GM19372 (cell line): ENCODE measurements around the gene PFDN1.

Source experiments
- ATAC-seq: cut with Tn5 transposase; IDR thresholded peaks from one replicate; pipeline ENCODE4 v1.9.1; 2021; ENCODE audit warnings: mild to moderate bottlenecking, low read depth, moderate library complexity; ENCODE audit not compliant: unreplicated experiment

Gene PFDN1

DNA sequence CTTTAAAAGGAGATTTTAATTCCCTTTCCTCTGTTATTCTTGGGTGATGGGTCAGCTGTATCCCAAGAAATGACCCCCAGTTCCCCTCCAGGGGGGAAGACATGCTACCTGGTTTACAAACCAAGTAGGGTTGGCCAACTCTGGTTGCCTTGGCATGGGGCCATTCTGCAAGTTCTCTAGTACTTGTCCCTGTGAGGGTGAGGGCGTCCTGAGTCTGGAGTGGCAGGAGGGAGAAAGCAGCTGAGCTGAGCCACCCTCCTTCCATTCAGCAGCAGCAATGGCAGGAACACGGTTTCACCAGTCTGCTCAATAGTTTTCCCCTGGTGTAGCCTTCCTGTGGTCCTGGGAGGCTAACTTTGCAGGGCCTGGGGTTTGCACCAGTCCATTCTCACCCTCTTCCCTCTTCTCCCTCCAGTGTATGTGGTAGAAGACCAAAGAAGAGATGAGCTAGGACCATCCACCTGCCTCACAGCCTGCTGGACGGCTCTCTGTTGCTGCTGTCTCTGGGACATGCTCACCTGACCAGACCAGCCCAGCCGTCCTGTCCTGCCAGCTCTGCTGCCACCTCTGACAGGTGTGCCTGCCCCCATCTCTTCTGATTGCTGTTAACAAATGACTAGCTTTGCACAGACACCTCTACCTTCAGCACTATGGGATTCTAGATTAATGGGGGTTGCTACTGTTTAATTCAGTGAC is 59.9 kb downstream of the PFDN1 start:
- ATAC-seq, result no peak

DNA sequence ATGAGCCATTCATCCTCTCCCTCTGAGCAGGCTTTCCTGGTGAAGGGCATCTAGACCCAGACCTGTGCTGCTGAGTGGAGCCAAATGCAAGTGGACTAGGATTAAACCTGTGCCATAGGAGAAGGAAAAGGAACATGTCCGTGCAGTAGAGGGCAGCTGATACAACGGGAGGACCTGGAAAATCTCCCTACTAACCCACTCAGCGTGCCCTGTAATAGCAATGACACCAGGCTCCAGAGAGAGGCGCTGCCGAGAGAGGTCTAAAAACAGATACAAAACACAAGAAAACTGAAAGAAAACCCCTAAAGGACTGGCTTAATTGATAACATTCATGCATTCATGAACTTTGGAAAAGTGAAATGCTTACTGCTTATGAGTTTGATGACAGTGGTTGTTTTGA is 60.8 kb downstream of the PFDN1 start:
- no peak for ATAC-seq

DNA sequence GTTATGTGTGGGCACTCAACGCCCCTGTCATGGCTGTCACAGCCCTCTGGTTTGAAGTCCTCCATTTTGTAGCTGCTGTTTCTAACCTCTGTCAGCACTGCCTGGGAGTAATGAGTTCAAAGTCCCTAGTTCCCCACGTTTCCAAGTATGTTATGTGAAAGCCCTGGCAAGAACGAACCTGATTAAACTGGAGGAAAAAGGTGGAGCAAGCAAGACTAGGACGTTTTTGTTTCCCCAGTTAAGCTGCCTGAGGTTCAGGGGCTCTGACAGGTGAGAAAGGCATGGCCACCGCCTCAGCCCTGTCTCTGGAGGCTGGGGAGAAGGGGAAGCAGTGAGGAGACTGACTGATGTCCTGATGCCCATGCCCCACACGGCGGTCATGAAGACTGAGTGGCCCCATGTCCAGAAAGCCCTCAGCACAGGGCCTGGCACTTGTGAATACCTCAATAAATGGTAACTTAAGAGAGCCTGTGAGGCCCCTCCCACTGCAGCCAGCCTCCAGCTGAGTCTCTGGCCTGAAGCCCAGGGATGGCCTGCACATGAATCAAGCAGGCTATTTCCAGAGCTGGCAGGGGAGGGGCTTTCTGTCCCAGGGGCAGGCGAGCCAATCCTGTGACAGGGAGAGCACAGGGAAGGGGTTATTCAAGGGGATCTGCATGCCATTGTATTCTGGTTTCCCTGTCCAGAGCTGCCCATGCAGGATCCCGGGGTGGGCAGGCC is 61.8 kb downstream of the PFDN1 start:
- no peak for ATAC-seq

DNA sequence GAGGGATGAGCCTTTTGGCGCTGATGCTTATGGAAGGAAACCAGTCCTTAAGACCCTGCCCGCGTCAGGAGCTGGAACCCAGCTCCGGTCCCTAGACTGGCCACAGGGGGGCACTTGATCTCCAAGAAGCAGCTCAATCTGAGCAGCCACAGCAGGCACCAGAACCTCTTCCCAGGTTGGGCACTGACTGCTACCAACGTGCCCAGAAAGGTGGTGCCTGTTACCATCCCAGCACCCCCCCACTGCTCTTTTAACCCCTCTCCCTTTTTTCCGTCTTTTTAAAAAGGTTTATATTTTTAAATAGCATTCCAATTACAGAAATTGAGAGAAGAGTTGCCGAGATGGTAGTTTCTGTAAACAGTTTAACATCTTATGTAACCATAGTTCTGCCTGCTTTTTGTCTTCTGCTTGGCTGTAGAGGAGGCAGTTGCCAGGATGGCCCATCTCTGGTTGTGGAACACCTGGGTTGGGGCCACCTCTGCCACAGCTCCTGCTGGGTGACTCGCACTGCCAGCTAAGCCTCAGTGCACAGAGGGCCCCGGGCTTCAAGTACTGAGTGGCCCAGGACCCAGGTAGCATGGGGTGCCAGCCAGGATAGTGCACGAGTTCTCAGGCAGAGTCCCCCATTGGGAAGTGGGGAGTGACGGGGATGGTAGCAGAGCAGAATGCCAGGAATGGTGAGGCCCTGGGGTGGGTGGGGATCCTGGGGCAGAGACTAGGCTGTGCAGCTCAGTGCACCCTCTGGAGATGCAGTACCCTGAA is 62.8 kb downstream of the PFDN1 start:
- ATAC-seq, result no peak

DNA sequence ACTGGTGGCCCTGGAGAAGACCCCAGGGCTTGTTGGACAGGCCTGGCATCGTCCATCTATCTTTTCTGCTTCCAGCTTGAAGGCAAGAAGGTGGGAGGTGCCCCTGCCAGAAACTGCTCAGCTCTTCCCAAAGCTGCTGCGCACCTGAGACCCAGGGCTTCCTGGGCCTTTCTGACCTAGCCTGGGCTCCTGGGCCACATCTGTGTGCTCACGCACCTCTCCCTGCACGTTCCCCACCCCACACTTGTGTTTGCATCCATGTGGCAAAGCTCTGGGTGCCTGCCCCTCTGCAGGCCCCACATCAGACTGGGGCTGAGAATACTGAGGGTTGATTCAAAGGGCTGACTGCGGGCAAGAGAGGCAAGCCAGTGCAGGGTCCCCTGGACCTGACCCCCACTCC is 63.4 kb downstream of the PFDN1 start:
- no peak for ATAC-seq

DNA sequence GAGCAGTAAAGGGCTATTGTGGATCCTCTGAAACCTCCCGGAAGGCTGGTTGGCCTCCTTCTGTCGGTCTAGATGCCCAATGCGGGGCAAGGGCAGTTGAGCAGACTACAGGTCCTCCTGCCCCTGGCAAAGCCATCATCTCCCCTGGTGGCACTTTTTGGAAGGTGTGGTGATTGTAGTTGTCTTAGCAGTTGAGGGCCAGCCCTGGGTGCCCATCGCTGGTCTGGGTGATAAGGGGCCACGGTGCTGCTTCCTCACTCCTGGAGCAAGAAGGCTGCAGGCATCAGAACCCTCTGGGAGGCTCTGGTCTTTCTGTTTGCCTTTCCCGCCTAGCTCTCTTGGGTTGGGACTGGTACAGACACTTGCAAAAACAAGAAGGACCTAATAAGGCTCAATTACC is 64.1 kb downstream of the PFDN1 start:
- ATAC-seq, result no peak

DNA sequence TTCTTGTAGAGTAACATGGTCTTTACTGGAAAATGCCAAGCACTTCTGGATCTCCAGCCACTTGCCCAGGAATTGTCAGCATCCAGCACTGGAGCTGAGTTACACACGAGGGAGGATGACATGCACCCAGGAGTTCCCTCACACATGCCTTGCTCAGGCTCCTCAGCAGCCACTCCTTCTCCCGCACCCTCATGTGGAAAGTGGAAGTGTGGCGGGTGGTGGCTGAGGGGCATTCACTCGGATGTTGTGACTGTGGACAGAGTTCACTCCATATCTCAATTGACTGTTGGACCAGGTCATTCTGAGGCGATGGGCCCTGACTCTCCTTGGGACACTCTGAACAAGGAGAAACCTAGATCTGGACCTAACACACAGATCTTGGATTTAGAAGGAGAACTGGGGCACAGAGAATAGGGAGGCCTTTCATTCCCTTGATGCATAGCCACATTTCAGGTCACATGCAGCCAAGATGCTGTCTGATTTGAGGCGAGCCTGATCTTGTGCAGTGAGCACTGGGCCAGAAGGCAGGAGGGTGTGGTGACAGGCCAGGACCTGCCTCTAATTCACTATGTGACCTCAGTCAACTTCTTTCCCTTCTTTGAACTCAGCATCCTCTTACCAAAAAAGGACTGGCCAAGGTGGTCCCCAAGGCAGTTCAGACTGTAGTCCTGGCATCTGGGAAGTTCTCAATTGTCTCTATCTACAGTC is 65.9 kb downstream of the PFDN1 start:
- ATAC-seq, result no peak

DNA sequence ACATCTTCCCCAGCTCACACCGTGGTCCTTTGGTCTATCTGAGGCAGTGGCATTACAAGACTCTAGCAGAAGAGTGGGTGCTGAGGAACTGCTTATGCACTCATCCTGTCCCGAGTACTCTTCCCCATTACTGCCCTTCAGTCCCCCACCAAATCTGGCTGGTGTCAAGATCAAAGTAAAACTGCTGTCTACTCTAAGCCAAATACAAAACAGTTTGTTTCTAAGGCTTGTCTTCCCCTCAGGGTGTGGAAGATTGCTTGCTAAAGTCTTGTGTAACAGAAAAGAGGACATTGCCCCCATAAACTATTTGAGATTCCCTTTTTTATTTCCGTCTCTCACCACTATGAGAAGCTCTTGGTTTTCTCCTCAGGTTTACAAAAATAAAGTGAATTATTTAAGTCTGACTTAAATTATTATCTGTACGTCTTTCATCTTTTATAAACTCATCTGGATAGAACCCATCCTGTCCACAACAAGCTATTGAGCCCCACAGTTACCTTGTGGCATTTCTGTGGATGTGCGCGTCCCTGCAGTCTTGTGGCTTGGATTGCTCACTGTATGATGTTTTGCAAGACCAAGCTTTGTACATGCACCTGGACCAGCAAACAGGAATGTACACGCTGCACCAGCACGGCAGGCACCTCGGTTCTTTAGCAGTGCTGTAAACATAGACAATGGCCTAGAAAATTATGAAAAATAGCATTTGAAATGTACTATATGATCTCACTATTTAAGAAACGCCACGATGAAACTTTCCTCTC is 66.9 kb downstream of the PFDN1 start:
- ATAC-seq, result no peak

DNA sequence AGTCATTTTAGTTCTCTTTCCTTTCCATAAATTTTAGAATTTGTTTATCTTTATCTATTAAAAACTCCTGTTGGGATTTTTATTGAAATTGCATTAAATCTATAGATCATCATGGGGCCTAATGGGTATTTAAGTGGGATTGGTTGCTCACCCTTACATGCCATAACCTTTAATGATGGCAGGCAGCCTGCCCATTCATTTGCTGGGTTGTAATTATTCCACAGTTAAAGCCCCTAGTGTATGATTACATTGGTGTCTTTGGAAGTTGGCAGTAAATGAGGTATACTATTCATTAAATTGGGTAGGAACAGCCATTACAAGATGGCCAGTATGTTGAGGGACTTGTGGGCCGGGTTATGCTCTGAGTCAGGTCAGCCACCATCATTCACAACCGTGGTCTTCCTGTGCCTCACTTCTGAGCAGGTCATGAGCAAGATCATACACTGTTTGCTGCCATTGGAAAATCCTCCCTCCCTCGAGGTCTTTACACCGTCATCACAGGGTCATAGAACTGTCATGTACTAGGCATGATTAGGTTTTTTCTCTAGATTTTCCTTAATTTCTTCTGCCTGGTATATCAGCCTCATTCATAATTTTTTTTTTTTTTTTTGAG is 68.4 kb downstream of the PFDN1 start:
- ATAC-seq, result no peak

DNA sequence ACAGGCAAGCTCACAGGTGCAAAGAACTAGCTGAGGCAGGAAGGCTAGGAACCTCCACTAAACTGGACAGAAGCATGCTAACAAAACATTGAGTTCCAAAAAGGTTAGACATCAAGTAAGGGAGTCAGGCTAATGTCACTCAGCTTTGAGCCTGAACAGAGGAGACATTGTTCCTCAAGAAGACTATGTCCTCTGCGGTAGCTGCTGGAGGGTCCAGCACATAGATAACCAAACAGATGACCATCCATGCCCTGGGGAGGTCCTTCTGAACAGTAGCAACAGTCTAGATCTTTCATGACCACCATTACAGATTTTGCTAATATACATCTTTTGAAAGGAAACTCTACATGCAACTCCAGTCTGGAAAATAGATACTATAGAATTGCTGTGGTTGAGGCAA is 70.2 kb downstream of the PFDN1 start:
- no peak for ATAC-seq

DNA sequence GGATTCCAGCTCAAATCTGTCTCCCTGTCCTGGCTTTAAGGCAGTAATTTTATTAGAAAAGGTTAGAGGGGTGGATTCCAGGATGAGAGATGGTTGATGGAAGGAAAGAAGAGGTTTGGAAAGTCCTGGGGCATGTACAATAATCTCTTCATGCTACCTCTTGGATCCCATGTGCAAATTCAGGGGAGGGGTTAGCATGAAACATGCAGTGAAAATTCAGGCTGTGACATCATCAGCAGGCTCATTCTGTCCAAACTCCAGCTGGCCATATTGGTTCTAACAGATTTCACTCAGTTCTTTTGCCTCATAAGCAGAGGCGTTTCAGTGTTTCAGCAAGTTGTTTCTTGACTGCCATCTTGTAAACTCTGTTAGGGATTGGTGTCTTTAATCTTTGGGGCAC is 72.5 kb downstream of the PFDN1 start:
- no peak for ATAC-seq

DNA sequence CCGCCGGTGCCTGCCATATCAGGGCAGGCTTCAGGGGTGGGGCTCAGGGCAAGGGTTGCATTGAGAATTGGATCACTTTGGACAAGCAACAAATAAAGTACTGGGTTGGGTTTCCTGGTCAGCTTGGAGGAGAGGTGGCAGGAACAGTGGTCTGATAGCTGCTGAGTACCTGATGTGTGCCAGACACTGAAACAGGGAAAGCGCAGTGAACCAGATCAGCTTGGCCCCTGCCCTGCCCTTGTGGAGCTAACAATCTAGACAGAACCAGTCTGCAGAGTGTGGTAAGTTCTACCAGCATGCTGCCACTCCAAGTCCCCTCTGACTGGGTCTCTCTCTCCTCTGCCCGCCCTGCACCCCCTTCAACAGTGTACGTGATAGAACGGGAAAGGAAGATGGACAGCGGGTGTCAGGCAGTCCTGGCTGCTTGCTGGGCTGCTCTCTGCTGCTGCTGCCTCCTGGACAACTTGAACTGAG is 74.5 kb downstream of the PFDN1 start:
- ATAC-seq, result no peak

DNA sequence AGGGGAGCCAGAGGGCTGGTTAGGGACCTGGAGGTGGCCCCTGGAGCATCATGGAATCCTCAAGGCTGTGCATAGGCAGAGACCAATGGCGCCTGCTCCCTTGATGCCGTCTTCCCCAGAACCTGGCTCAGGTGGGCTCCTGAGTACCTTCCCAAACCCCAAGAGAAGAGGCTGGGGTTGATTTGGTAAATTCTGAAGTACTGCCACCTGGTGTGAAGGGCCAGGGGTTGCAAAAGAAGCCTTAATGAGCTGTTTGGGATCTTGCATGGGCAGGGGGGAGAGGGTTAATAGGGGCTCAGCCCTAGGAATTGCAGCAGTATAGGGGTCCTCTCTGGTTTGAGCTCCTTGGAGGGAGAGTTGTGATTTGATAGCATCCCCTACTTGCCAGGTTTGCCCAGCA is 75.9 kb downstream of the PFDN1 start:
- no peak for ATAC-seq

DNA sequence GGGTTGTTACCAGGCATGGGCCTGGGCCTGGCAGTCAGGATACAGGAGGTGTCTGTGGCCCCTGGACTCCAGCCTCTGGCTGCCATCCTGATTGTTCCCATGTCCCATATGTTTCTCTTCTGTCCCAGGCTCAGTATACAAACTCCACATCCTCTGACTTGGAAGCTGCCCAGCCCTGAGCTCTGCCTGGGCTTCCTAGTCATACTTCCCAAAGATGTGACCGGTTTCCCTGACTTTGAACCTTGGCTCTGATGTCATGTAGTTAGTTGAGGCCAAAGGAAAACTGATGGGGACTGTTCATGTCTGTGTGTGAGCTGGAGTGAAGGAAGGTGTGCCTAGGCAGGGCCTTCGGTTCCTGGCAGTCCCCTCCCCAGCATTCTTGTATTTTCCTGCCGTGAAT is 77.5 kb downstream of the PFDN1 start:
- ATAC-seq, result no peak

DNA sequence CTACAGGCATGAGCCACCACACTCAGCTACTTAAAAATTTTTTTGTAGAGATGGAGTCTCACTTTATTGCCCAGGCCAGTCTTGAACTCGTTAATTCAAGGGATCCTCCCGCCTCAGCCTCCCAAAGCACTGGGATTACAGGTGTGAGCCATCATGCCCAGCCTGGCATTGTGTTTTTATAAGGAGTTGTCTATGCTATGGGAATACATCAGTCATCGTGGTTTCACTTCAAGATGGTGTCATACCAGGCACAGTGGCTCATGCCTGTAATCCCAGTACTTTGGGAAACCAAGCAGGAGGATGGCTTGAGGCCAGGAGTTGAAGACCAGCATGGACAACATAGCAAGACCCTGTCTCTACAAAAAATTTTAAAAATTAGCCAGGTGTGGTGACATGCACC is 78.2 kb downstream of the PFDN1 start:
- no peak for ATAC-seq

DNA sequence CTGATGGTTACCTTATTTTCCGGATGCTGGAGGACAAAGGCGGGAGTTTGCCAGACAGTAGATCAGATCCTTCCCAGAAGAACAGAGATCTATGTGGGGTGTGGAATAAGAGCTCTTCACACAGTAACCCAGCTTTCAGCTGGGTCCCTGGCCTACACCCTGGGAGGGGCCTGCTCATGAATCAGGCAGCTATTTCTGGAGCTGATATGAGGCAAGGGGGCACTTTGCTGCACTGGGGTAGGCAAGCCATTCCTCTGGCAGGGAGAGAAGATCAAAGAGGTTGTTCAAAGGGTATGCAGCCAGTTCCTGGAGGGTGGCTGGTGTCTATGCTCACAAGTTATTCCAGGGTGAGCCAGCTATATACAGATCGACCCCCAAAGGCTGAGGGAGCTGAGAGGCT is 79.3 kb downstream of the PFDN1 start:
- ATAC-seq, result no peak

DNA sequence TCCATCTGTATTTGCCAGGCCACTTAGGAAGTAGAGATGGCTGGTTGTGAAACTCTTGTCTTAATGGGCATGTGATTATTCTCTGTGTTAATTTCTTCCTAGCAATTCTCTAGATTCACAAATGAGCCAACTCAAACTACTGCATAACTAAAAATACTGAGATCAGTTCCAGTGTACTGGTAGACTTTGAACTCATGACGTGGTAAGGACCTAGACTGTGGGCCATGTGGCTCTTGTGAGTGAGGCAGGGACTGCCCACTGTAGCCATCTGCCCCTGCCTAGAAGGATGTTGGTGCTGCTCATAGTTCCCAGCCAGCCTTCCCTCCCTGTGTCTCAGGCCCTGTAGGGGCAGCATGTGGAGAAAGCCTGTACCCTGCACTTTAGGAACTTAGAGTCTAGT is 80.5 kb downstream of the PFDN1 start:
- no peak for ATAC-seq

DNA sequence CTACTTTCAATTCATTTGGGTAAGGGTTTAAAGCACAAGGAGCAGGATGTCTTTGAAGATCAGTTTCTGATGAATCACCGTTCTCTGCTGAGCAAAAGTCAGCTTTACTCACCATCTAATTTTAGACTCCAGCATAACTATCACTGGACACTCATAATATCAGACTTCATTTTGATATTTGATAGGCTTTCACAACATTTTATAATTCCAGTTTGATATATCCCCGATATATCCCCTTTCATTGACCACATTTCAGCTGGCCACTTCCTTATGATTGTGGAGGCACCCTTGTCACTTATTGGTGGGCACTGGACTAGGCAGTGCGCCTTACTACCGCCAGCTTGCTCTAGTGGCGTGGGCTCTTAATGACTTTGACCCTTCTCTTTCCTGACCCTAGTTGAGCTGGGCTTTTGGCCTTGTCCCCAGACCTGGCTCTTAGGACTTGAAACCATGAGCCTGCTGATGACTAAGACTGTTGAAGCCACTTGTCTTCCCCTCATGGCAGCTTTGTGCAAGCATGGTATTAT is 81.1 kb downstream of the PFDN1 start:
- no peak for ATAC-seq

DNA sequence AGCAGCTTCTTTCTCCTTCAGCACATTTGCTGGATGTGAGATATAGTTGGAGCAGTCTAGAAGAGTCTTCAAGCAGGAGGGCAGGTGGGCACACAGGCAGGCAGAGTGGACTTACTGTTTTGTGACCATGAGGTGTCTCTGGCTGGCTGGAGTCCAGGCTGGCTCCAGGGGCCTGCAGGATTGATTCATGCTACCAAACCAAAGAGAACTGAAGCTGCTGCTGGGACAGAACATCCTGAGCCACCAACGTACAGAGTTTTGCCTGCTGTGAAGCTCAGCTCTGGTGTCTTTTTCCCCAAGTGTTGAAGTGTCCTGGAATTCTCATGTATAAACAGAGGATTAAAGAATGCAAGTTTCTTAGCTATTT is 82.2 kb downstream of the PFDN1 start:
- no peak for ATAC-seq
